ENCODE measurements around the gene RAPGEF1. TPM values are rescaled to one million over a fixed set of nuclear protein-coding genes. Genes with fewer than 3 reads are reported as not detected.
"Not testable (repeated sequence)": the region's sequence is repeated elsewhere in the genome, so short reads cannot be mapped to it uniquely, and the experiment has no call there.

The RAPGEF1 gene
- polyA plus RNA-seq, 1 donor from 2014 or later = 23.6 TPM

DNA sequence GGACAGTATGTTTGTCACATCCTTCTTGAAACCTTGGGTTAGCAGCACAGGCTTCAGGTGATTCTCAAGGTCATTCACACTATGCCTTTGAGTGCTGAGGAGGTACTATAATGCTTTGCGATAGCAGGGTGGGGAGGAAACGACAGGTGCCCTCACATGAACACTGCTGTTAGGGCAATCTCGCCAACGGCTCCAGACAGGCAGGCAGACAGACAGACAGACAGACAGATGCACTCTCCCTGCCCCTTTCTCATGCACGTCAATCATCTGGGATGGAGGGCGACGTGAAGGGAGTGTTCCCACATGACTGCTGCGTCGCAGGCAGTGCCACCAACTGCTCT, 82.9 kb downstream of the RAPGEF1 start:
- H3K79me2 ChIP-seq (replicated peaks; ENCODE audit: insufficient read depth, low read length) = peaks cover 14% of the 10 kb centered on the region

DNA sequence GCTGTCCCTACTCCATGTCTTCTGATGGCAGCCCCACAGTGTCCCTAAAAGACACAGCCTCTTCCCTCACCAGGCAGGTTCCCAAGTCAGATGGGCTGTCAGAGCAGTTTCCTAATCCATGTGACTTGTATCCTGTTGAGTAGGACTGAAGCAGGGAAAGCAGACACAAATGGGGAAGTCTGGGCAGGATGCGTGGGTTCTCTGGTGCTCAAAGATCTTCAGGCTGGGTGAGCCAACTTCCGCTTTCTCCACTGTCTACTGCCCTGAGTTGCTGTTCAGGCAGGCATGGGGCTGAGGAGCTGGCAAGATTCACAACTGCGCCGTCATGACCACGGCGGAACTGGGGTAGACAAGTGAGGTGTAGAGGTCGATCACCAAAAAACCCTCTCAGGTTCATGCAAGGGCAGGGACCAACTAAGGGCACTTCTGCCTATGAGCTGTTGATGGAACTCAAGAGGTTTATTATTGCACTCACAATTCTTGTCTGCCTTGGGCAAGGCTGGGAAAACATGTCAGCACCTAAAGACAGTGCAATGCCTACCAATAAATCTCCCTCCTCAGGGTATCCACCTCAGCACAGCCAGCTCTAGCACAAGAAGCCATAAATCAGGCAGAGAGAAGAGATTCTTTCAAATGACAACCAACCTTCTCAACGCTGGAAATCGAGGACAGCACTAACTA, 83.4 kb downstream of the RAPGEF1 start:
- peaks cover 14% of the 10 kb centered on the region for H3K79me2 ChIP-seq (replicated peaks; ENCODE audit: insufficient read depth, low read length)
- no peak overlapping the region for H2AFZ ChIP-seq (ENCODE audit: low read depth, low read length)
- no peak overlapping the region for H3K27ac ChIP-seq (ENCODE audit: low read length)
- H3K4me3 ChIP-seq (ENCODE audit: low read length) = no peak overlapping the region
- TF ChIP-seq TAF1 (IDR thresholded peaks at IDR 0.05; ENCODE audit: low read depth) = no peak
- TF ChIP-seq, protein P1, sequence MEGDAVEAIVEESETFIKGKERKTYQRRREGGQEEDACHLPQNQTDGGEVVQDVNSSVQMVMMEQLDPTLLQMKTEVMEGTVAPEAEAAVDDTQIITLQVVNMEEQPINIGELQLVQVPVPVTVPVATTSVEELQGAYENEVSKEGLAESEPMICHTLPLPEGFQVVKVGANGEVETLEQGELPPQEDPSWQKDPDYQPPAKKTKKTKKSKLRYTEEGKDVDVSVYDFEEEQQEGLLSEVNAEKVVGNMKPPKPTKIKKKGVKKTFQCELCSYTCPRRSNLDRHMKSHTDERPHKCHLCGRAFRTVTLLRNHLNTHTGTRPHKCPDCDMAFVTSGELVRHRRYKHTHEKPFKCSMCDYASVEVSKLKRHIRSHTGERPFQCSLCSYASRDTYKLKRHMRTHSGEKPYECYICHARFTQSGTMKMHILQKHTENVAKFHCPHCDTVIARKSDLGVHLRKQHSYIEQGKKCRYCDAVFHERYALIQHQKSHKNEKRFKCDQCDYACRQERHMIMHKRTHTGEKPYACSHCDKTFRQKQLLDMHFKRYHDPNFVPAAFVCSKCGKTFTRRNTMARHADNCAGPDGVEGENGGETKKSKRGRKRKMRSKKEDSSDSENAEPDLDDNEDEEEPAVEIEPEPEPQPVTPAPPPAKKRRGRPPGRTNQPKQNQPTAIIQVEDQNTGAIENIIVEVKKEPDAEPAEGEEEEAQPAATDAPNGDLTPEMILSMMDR (IDR thresholded peaks at IDR 0.05; ENCODE audit: poor library complexity, severe bottlenecking) = no peak
- TF ChIP-seq, protein P2, sequence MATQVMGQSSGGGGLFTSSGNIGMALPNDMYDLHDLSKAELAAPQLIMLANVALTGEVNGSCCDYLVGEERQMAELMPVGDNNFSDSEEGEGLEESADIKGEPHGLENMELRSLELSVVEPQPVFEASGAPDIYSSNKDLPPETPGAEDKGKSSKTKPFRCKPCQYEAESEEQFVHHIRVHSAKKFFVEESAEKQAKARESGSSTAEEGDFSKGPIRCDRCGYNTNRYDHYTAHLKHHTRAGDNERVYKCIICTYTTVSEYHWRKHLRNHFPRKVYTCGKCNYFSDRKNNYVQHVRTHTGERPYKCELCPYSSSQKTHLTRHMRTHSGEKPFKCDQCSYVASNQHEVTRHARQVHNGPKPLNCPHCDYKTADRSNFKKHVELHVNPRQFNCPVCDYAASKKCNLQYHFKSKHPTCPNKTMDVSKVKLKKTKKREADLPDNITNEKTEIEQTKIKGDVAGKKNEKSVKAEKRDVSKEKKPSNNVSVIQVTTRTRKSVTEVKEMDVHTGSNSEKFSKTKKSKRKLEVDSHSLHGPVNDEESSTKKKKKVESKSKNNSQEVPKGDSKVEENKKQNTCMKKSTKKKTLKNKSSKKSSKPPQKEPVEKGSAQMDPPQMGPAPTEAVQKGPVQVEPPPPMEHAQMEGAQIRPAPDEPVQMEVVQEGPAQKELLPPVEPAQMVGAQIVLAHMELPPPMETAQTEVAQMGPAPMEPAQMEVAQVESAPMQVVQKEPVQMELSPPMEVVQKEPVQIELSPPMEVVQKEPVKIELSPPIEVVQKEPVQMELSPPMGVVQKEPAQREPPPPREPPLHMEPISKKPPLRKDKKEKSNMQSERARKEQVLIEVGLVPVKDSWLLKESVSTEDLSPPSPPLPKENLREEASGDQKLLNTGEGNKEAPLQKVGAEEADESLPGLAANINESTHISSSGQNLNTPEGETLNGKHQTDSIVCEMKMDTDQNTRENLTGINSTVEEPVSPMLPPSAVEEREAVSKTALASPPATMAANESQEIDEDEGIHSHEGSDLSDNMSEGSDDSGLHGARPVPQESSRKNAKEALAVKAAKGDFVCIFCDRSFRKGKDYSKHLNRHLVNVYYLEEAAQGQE (IDR thresholded peaks at IDR 0.05; ENCODE audit: borderline replicate concordance) = no peak
- TF ChIP-seq EZH2 (IDR thresholded peaks at IDR 0.05; ENCODE audit: borderline replicate concordance, insufficient read depth, low read length, poor library complexity, severe bottlenecking) = no peak
- TF ChIP-seq RAD21 (conservative IDR thresholded peaks at IDR 0.05) = no peak
- H3K4me2 ChIP-seq (ENCODE audit: low read length) = no peak overlapping the region
- H3K9me3 ChIP-seq (ENCODE audit: low read length) = no peaks in the 10 kb centered on the region
- H3F3A ChIP-seq (ENCODE audit: insufficient read depth, low read length, poor library complexity, severe bottlenecking) = no peaks in the 10 kb centered on the region
- H3K27me3 ChIP-seq (ENCODE audit: insufficient read depth, low read depth, low read length) = no peaks in the 10 kb centered on the region
- no peaks in the 10 kb centered on the region for H3K9me2 ChIP-seq (ENCODE audit: insufficient read depth, low read length)
- H4K20me1 ChIP-seq (ENCODE audit: insufficient read depth) = no peaks in the 10 kb centered on the region
- no peaks in the 10 kb centered on the region for H3K36me3 ChIP-seq (ENCODE audit: insufficient read depth, low read length)
- H3K9ac ChIP-seq (ENCODE audit: low read length) = no peak overlapping the region

More for the DNA sequence above, 82.9 kb downstream of the RAPGEF1 start:
- Histone ChIP-seq H3K27me3 (ENCODE audit: insufficient read depth, low read depth, low read length) (no peaks in the 10 kb centered on the region), H3K4me3 (ENCODE audit: low read length) (no peak overlapping the region), H3K4me2 (ENCODE audit: low read length) (no peak overlapping the region), H3K36me3 (ENCODE audit: insufficient read depth, low read length) (no peaks in the 10 kb centered on the region), H3K9me3 (ENCODE audit: low read length) (no peaks in the 10 kb centered on the region), H3K9me2 (ENCODE audit: insufficient read depth, low read length) (no peaks in the 10 kb centered on the region), H3K27ac (ENCODE audit: low read length) (no peak overlapping the region), H4K20me1 (ENCODE audit: insufficient read depth) (no peaks in the 10 kb centered on the region), H3F3A (ENCODE audit: insufficient read depth, low read length, poor library complexity, severe bottlenecking) (no peaks in the 10 kb centered on the region), H3K9ac (ENCODE audit: low read length) (no peak overlapping the region), H2AFZ (ENCODE audit: low read depth, low read length) (no peak overlapping the region)
- TF ChIP-seq POLR2AphosphoS5 (IDR thresholded peaks at IDR 0.05) (no peak), MXI1 (conservative IDR thresholded peaks at IDR 0.05; ENCODE audit: poor library complexity, severe bottlenecking) (no peak), TAF1 (IDR thresholded peaks at IDR 0.05; ENCODE audit: low read depth) (no peak), RAD21 (conservative IDR thresholded peaks at IDR 0.05) (no peak), SMC3 (conservative IDR thresholded peaks at IDR 0.05; ENCODE audit: poor library complexity) (no peak), EP300 (conservative IDR thresholded peaks at IDR 0.05; ENCODE audit: poor library complexity, severe bottlenecking) (no peak), EZH2 (IDR thresholded peaks at IDR 0.05; ENCODE audit: borderline replicate concordance, insufficient read depth, low read length, poor library complexity, severe bottlenecking) (no peak)
- TF ChIP-seq, protein P1 (IDR thresholded peaks at IDR 0.05; ENCODE audit: poor library complexity, severe bottlenecking) = no peak
- TF ChIP-seq, protein P2 (IDR thresholded peaks at IDR 0.05; ENCODE audit: borderline replicate concordance) = no peak

DNA sequence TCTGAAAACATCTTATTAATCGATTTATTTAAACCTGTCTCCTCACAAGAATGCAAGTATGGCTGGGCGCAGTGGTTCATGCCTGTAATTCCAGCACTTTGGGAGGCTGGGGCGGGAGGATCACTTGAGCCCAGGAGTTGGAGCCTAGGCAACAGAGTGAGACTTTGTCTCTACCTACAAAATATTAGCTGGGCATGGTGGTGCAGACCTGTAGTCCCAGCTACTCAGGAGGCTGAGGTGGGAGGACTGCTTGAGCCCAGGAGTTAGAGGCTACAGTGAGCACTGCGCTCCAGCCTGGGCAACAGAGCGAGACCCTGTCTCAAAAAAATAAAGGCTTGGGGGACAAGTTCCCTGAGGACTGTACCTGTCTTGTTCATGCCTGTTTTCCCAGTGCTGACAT, 85.5 kb downstream of the RAPGEF1 start:
- H3K36me3 ChIP-seq (ENCODE audit: insufficient read depth, low read length); H3K4me3 ChIP-seq (ENCODE audit: low read length); H4K20me1 ChIP-seq (ENCODE audit: insufficient read depth); H3K9ac ChIP-seq (ENCODE audit: low read length); H2AFZ ChIP-seq (ENCODE audit: low read depth, low read length); H3F3A ChIP-seq (ENCODE audit: insufficient read depth, low read length, poor library complexity, severe bottlenecking); H3K27me3 ChIP-seq (ENCODE audit: insufficient read depth, low read depth, low read length); H3K4me2 ChIP-seq (ENCODE audit: low read length); H3K9me2 ChIP-seq (ENCODE audit: insufficient read depth, low read length); H3K9me3 ChIP-seq (ENCODE audit: low read length); H3K27ac ChIP-seq (ENCODE audit: low read length): not testable (repeated sequence)
- peaks cover 14% of the 10 kb centered on the region for H3K79me2 ChIP-seq (replicated peaks; ENCODE audit: insufficient read depth, low read length)
